GM19238 (cell line): ENCODE measurements around the gene ZC3H15.

Source experiments
- DNase-seq: peaks from one replicate; pipeline ENCODE4 v3.0.0; 2011; ENCODE audit warnings: low spot score; ENCODE audit not compliant: insufficient read length

Gene ZC3H15

GRCh38 chr2:186542002-186542401, 55.9 kb downstream of the ZC3H15 start:
- no peak for DNase-seq

- no peak for DNase-seq
Measured at GRCh38 chr2:186543561-186544131, 57.6 kb downstream of the ZC3H15 start.

- no peak for DNase-seq
Measured at GRCh38 chr2:186544255-186544675, 58.2 kb downstream of the ZC3H15 start.

GRCh38 chr2:186546846-186547245, 60.8 kb downstream of the ZC3H15 start:
- DNase-seq: no peak

GRCh38 chr2:186551323-186552050, 65.4 kb downstream of the ZC3H15 start:
- no peak for DNase-seq

GRCh38 chr2:186554429-186554828, 68.4 kb downstream of the ZC3H15 start:
- no peak for DNase-seq

GRCh38 chr2:186554850-186555671, 69.0 kb downstream of the ZC3H15 start:
- no peak for DNase-seq

GRCh38 chr2:186558512-186559276, 72.6 kb downstream of the ZC3H15 start:
- DNase-seq: no peak
